CD14-positive monocyte (primary cell): ENCODE results near the gene TMEM88. TPM values are rescaled to one million over a fixed set of nuclear protein-coding genes. Genes with fewer than 3 reads are reported as not detected.
A peak's percentile ranks its signal among the peaks of the same experiment; 100 is the strongest.

ENCODE experiments used
- DNase-seq, 3 donors: peaks; one replicate each; pipeline ENCODE4 v3.0.0-alpha.2; 2011 to 2022
- H2AFZ ChIP-seq: 2 replicates; pipeline ENCODE4 v1.6.0; 2012; ENCODE audit warnings: mild to moderate bottlenecking, low read depth, low read length, inconsistent platforms; ENCODE audit not compliant: insufficient read depth, poor library complexity, severe bottlenecking
- H3K27ac ChIP-seq, 2 donors: 1 replicate in 1 of 2; 2 replicates in 1 of 2; pipeline ENCODE4 v1.5.1; 2012 to 2013; ENCODE audit warnings: low read length in 2 of 2, control low read depth in 1 of 2, inconsistent platforms in 1 of 2, low read depth in 1 of 2, mild to moderate bottlenecking in 1 of 2
- H3K27me3 ChIP-seq, 2 donors: one replicate each; pipeline versions ENCODE4 v1.6.0 to v1.6.1; 2011 to 2013; ENCODE audit warnings: low read length in 2 of 2; ENCODE audit not compliant: control insufficient read depth in 2 of 2, insufficient read depth in 2 of 2
- H3K36me3 ChIP-seq, 2 donors: replicated peaks in 1 of 2; 1 replicate in 1 of 2; 2 replicates in 1 of 2; pipeline versions ENCODE4 v1.5.1 to v1.6.1; 2012 to 2013; ENCODE audit warnings: low read length in 2 of 2, control low read depth in 1 of 2, inconsistent platforms in 1 of 2, mild to moderate bottlenecking in 1 of 2; ENCODE audit not compliant: insufficient read depth in 2 of 2, control insufficient read depth in 1 of 2
- H3K4me1 ChIP-seq, 2 donors: 1 replicate in 1 of 2; 2 replicates in 1 of 2; pipeline versions ENCODE4 v1.5.1 to v1.6.1; 2012 to 2013; ENCODE audit warnings: low read length in 2 of 2, control low read depth in 1 of 2, inconsistent platforms in 1 of 2, mild to moderate bottlenecking in 1 of 2, moderate library complexity in 1 of 2; ENCODE audit not compliant: insufficient read depth in 2 of 2, control insufficient read depth in 1 of 2
- H3K4me2 ChIP-seq: replicated peaks from 2 replicates; pipeline ENCODE3; 2012; ENCODE audit warnings: low read length, moderate library complexity, mild to moderate bottlenecking; ENCODE audit not compliant: poor library complexity, severe bottlenecking; ENCODE audit errors: extremely low read depth
- H3K4me3 ChIP-seq, 3 experiments: fragments of 200-600 bp in 1 of 3; sonication (generic) in 1 of 3; replicated peaks in 1 of 3; 1 replicate in 2 of 3; 2 replicates in 1 of 3; pipeline ENCODE4 v1.5.1; 2011 to 2013; ENCODE audit warnings: low read length in 3 of 3, mild to moderate bottlenecking in 3 of 3, control low read depth in 2 of 3, low read depth in 2 of 3, inconsistent platforms in 1 of 3, moderate library complexity in 1 of 3
- H3K79me2 ChIP-seq: 2 replicates; pipeline ENCODE4 v1.6.0; 2012; ENCODE audit warnings: mild to moderate bottlenecking, control low read depth, inconsistent platforms, low read length, moderate library complexity; ENCODE audit not compliant: insufficient read depth
- H3K9ac ChIP-seq: 2 replicates; pipeline ENCODE4 v1.6.0; 2017; ENCODE audit warnings: low read length, mild to moderate bottlenecking; ENCODE audit not compliant: insufficient read depth, poor library complexity, severe bottlenecking
- H3K9me3 ChIP-seq, 2 donors: replicated peaks in 1 of 2; 1 replicate in 1 of 2; 2 replicates in 1 of 2; pipeline versions ENCODE4 v1.5.1 to v1.6.1; 2012 to 2013; ENCODE audit warnings: low read length in 2 of 2, control low read depth in 1 of 2; ENCODE audit not compliant: control insufficient read depth in 1 of 2, insufficient read depth in 1 of 2
- H4K20me1 ChIP-seq: 2 replicates; pipeline ENCODE4 v1.6.0; 2012; ENCODE audit warnings: mild to moderate bottlenecking, low read length, control low read depth, moderate library complexity; ENCODE audit not compliant: insufficient read depth
- H3K27ac Mint-ChIP-seq, 7 donors: one replicate each; pipeline ENCODE4 v1.8.0; 2020; ENCODE audit warnings: mild to moderate bottlenecking in 7 of 7, mixed read lengths in 7 of 7, moderate library complexity in 6 of 7, inconsistent platforms in 2 of 7
- H3K27me3 Mint-ChIP-seq, 3 donors: one replicate each; pipeline ENCODE4 v1.8.0; 2021 to 2022; ENCODE audit warnings: low read depth in 3 of 3, mild to moderate bottlenecking in 3 of 3, mixed read lengths in 3 of 3, moderate library complexity in 3 of 3, inconsistent platforms in 1 of 3
- H3K36me3 Mint-ChIP-seq, 2 donors: one replicate each; pipeline ENCODE4 v1.8.0; 2020; ENCODE audit warnings: mixed read lengths in 2 of 2, inconsistent platforms in 1 of 2, mild to moderate bottlenecking in 1 of 2
- H3K4me1 Mint-ChIP-seq: one replicate; pipeline ENCODE4 v1.8.0; 2020; ENCODE audit warnings: mild to moderate bottlenecking, mixed read lengths
- H3K4me3 Mint-ChIP-seq, 2 donors: one replicate each; pipeline ENCODE4 v1.8.0; 2020; ENCODE audit warnings: mild to moderate bottlenecking in 2 of 2, mixed read lengths in 2 of 2, moderate library complexity in 1 of 2
- H3K9me3 Mint-ChIP-seq, 7 donors: one replicate each; pipeline ENCODE4 v1.8.0; 2020 to 2022; ENCODE audit warnings: mixed read lengths in 7 of 7, mild to moderate bottlenecking in 6 of 7, moderate library complexity in 6 of 7, inconsistent platforms in 2 of 7
- WGBS: methylation state at CpG from one replicate; pipeline ENCODE4 v1.1.5; 2013; ENCODE audit warnings: missing lambda C conversion rate; ENCODE audit not compliant: insufficient coverage; 5-methylcytosine and 5-hydroxymethylcytosine counted together
- intact Hi-C, 2 donors: fragments of 100-400 bp; cut with micrococcal nuclease; formaldehyde crosslinking; loops; one replicate each; pipeline versions ENCODE4 v1.15.0 to v1.15.1; 2023
- polyA plus RNA-seq, 3 donors: library from polyadenylated mRNA; depleted of rRNA in 1 of 3; unstranded in 2 of 3; stranded (reverse) in 1 of 3; fragments of 300-500 nt in 2 of 3; fragments of >200 nt in 1 of 3; fragmentation: Illumina TruSeq in 2 of 3; gene quantifications; 1 replicate in 2 of 3; 2 replicates in 1 of 3; pipeline ENCODE4 v1.2.3, GENCODE V29; 2012 to 2021
- TF ChIP-seq, protein P1 (sequence below): fragments of 200-600 bp; IDR thresholded peaks from one replicate; pipeline ENCODE4 v1.8.0; 2022; ENCODE audit warnings: antibody characterized with exemption, mild to moderate bottlenecking

Gene TMEM88
- polyA plus RNA-seq, 3 donors = 10.2 TPM; not detected in 2

DNA sequence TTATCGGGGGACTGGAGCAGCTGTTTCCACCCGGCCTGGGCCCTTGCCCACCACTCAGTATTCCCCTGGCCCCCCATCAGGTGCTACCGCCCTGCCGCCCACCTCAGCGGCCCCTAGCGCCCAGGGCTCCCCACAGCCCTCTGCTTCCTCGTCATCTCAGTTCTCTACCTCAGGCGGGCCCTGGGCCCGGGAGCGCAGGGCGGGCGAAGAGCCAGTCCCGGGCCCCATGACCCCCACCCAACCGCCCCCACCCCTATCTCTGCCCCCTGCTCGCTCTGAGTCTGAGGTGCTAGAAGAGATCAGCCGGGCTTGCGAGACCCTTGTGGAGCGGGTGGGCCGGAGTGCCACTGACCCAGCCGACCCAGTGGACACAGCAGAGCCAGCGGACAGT is 6.1 kb upstream of the TMEM88 start:
- TF ChIP-seq, protein P1, sequence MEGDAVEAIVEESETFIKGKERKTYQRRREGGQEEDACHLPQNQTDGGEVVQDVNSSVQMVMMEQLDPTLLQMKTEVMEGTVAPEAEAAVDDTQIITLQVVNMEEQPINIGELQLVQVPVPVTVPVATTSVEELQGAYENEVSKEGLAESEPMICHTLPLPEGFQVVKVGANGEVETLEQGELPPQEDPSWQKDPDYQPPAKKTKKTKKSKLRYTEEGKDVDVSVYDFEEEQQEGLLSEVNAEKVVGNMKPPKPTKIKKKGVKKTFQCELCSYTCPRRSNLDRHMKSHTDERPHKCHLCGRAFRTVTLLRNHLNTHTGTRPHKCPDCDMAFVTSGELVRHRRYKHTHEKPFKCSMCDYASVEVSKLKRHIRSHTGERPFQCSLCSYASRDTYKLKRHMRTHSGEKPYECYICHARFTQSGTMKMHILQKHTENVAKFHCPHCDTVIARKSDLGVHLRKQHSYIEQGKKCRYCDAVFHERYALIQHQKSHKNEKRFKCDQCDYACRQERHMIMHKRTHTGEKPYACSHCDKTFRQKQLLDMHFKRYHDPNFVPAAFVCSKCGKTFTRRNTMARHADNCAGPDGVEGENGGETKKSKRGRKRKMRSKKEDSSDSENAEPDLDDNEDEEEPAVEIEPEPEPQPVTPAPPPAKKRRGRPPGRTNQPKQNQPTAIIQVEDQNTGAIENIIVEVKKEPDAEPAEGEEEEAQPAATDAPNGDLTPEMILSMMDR = no peak
- peaks cover 80 to 81% of the 10 kb centered on the region in 2 donors for H3K36me3 ChIP-seq
- H4K20me1 ChIP-seq = peaks cover 97% of the 10 kb centered on the region
- H3K79me2 ChIP-seq = peaks cover 48% of the 10 kb centered on the region
- no peak overlapping the region for H3K9ac ChIP-seq
- Mint-ChIP-seq H3K4me3 (no peak overlapping the region), H3K4me1 (peaks cover 20% of the 10 kb centered on the region), H3K9me3 (no peaks in the 10 kb centered on the region), H3K36me3 (peaks cover 60 to 85% of the 10 kb centered on the region in 2 donors), H3K27ac (no peak overlapping the region), H3K27me3 (peaks cover 0 to 8% (median 0%) of the 10 kb centered on the region in 3 donors)
- H3K4me1 ChIP-seq = peaks cover 22 to 26% of the 10 kb centered on the region in 2 donors
- no peak for DNase-seq
- 98% methylated on average over 14 of the region's 21 CpGs for WGBS
- H2AFZ ChIP-seq = no peak overlapping the region
- no peak overlapping the region for H3K4me2 ChIP-seq
- H3K4me3 ChIP-seq = no peak overlapping the region
- intact Hi-C loops = no loop called here
- no peaks in the 10 kb centered on the region for H3K9me3 ChIP-seq
- no peaks in the 10 kb centered on the region for H3K27me3 ChIP-seq
- no peak overlapping the region for H3K27ac ChIP-seq

DNA sequence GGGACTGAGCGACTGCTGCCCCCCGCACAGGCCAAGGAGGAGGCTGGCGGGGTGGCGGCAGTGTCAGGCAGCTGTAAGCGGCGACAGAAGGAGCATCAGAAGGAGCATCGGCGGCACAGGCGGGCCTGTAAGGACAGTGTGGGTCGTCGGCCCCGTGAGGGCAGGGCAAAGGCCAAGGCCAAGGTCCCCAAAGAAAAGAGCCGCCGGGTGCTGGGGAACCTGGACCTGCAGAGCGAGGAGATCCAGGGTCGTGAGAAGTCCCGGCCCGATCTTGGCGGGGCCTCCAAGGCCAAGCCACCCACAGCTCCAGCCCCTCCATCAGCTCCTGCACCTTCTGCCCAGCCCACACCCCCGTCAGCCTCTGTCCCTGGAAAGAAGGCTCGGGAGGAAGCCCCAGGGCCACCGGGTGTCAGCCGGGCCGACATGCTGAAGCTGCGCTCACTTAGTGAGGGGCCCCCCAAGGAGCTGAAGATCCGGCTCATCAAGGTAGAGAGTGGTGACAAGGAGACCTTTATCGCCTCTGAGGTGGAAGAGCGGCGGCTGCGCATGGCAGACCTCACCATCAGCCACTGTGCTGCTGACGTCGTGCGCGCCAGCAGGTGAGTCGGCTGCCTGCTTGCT is 5.6 kb upstream of the TMEM88 start:
- peaks cover 0 to 6% (median 2%) of the 10 kb centered on the region in 3 donors for H3K27me3 Mint-ChIP-seq
- H3K4me1 ChIP-seq = peaks cover 20 to 26% of the 10 kb centered on the region in 2 donors
- no peaks in the 10 kb centered on the region for H3K27me3 ChIP-seq

More for the DNA sequence above, 5.6 kb upstream of the TMEM88 start:
- Mint-ChIP-seq H3K4me3 (no peak overlapping the region), H3K36me3 (peaks cover 62 to 90% of the 10 kb centered on the region in 2 donors), H3K27ac (peak overlapping the region in 1 of 7 donors; percentile 41), H3K9me3 (no peaks in the 10 kb centered on the region), H3K4me1 (peaks cover 20% of the 10 kb centered on the region)
- Histone ChIP-seq H3K4me2 (no peak overlapping the region), H3K9me3 (no peaks in the 10 kb centered on the region), H4K20me1 (peaks cover 100% of the 10 kb centered on the region), H3K79me2 (peaks cover 49% of the 10 kb centered on the region), H3K9ac (no peak overlapping the region), H2AFZ (no peak overlapping the region), H3K27ac (no peak overlapping the region), H3K4me3 (no peak overlapping the region), H3K36me3 (peaks cover 82 to 85% of the 10 kb centered on the region in 2 donors)
- 97% methylated on average over 21 of the region's 35 CpGs for WGBS
- intact Hi-C loops = no loop called here
- TF ChIP-seq, protein P1 = no peak
- no peak for DNase-seq
